Sigmoid colon (tissue), 4 donors: Measurements from ENCODE around the gene BANF2.

Experiments used
- CTCF ChIP-seq, 4 experiments: fragments of 450-650 bp in 3 of 4; fragments of 200-600 bp in 1 of 4; IDR thresholded peaks; one replicate each; pipeline ENCODE4 v1.5.1; 2016 to 2019; ENCODE audit warnings: antibody characterized with exemption in 4 of 4, mild to moderate bottlenecking in 3 of 4, moderate library complexity in 2 of 4
- EP300 ChIP-seq, 4 donors: sonication (generic); formaldehyde crosslinking; IDR thresholded peaks; one replicate each; pipeline ENCODE4 v1.6.1; 2017; ENCODE audit warnings: antibody characterized with exemption in 4 of 4
- POLR2A ChIP-seq, 2 donors: fragments of 450-650 bp; IDR thresholded peaks; one replicate each; pipeline ENCODE4 v1.6.1; 2016; ENCODE audit warnings: antibody characterized with exemption in 2 of 2, mild to moderate bottlenecking in 2 of 2, moderate library complexity in 2 of 2
- POLR2AphosphoS5 ChIP-seq, 4 donors: sonication (generic); formaldehyde crosslinking; IDR thresholded peaks; one replicate each; pipeline ENCODE4 v1.6.1; 2017; ENCODE audit warnings: antibody characterized with exemption in 4 of 4

GRCh38 chr20:17693444-17694001 lies 6.2 kb upstream of the BANF2 start:
- TF ChIP-seq CTCF (IDR thresholded peaks at IDR 0.05) (no peak), POLR2A (IDR thresholded peaks at IDR 0.05) (no peak), EP300 (IDR thresholded peaks at IDR 0.05) (no peak), POLR2AphosphoS5 (IDR thresholded peaks at IDR 0.05) (no peak)
